CD14-positive monocyte (primary cell): ENCODE data around the gene VPS8. TPM values are rescaled to one million over a fixed set of nuclear protein-coding genes. Genes with fewer than 3 reads are reported as not detected.

Source experiments
- DNase-seq, 3 donors: peaks; one replicate each; pipeline ENCODE4 v3.0.0-alpha.2; 2011 to 2022
- H2AFZ ChIP-seq: 2 replicates; pipeline ENCODE4 v1.6.0; 2012; ENCODE audit warnings: mild to moderate bottlenecking, low read depth, low read length, inconsistent platforms; ENCODE audit not compliant: insufficient read depth, poor library complexity, severe bottlenecking
- H3K27ac ChIP-seq, 2 donors: 1 replicate in 1 of 2; 2 replicates in 1 of 2; pipeline ENCODE4 v1.5.1; 2012 to 2013; ENCODE audit warnings: low read length in 2 of 2, control low read depth in 1 of 2, inconsistent platforms in 1 of 2, low read depth in 1 of 2, mild to moderate bottlenecking in 1 of 2
- H3K27me3 ChIP-seq, 2 donors: one replicate each; pipeline versions ENCODE4 v1.6.0 to v1.6.1; 2011 to 2013; ENCODE audit warnings: low read length in 2 of 2; ENCODE audit not compliant: control insufficient read depth in 2 of 2, insufficient read depth in 2 of 2
- H3K36me3 ChIP-seq, 2 donors: replicated peaks in 1 of 2; 1 replicate in 1 of 2; 2 replicates in 1 of 2; pipeline versions ENCODE4 v1.5.1 to v1.6.1; 2012 to 2013; ENCODE audit warnings: low read length in 2 of 2, control low read depth in 1 of 2, inconsistent platforms in 1 of 2, mild to moderate bottlenecking in 1 of 2; ENCODE audit not compliant: insufficient read depth in 2 of 2, control insufficient read depth in 1 of 2
- H3K4me1 ChIP-seq, 2 donors: 1 replicate in 1 of 2; 2 replicates in 1 of 2; pipeline versions ENCODE4 v1.5.1 to v1.6.1; 2012 to 2013; ENCODE audit warnings: low read length in 2 of 2, control low read depth in 1 of 2, inconsistent platforms in 1 of 2, mild to moderate bottlenecking in 1 of 2, moderate library complexity in 1 of 2; ENCODE audit not compliant: insufficient read depth in 2 of 2, control insufficient read depth in 1 of 2
- H3K4me2 ChIP-seq: replicated peaks from 2 replicates; pipeline ENCODE3; 2012; ENCODE audit warnings: low read length, moderate library complexity, mild to moderate bottlenecking; ENCODE audit not compliant: poor library complexity, severe bottlenecking; ENCODE audit errors: extremely low read depth
- H3K4me3 ChIP-seq, 3 experiments: fragments of 200-600 bp in 1 of 3; sonication (generic) in 1 of 3; replicated peaks in 1 of 3; 1 replicate in 2 of 3; 2 replicates in 1 of 3; pipeline ENCODE4 v1.5.1; 2011 to 2013; ENCODE audit warnings: low read length in 3 of 3, mild to moderate bottlenecking in 3 of 3, control low read depth in 2 of 3, low read depth in 2 of 3, inconsistent platforms in 1 of 3, moderate library complexity in 1 of 3
- H3K79me2 ChIP-seq: 2 replicates; pipeline ENCODE4 v1.6.0; 2012; ENCODE audit warnings: mild to moderate bottlenecking, control low read depth, inconsistent platforms, low read length, moderate library complexity; ENCODE audit not compliant: insufficient read depth
- H3K9ac ChIP-seq: 2 replicates; pipeline ENCODE4 v1.6.0; 2017; ENCODE audit warnings: low read length, mild to moderate bottlenecking; ENCODE audit not compliant: insufficient read depth, poor library complexity, severe bottlenecking
- H3K9me3 ChIP-seq, 2 donors: replicated peaks in 1 of 2; 1 replicate in 1 of 2; 2 replicates in 1 of 2; pipeline versions ENCODE4 v1.5.1 to v1.6.1; 2012 to 2013; ENCODE audit warnings: low read length in 2 of 2, control low read depth in 1 of 2; ENCODE audit not compliant: control insufficient read depth in 1 of 2, insufficient read depth in 1 of 2
- H4K20me1 ChIP-seq: 2 replicates; pipeline ENCODE4 v1.6.0; 2012; ENCODE audit warnings: mild to moderate bottlenecking, low read length, control low read depth, moderate library complexity; ENCODE audit not compliant: insufficient read depth
- H3K27ac Mint-ChIP-seq, 7 donors: one replicate each; pipeline ENCODE4 v1.8.0; 2020; ENCODE audit warnings: mild to moderate bottlenecking in 7 of 7, mixed read lengths in 7 of 7, moderate library complexity in 6 of 7, inconsistent platforms in 2 of 7
- H3K27me3 Mint-ChIP-seq, 3 donors: one replicate each; pipeline ENCODE4 v1.8.0; 2021 to 2022; ENCODE audit warnings: low read depth in 3 of 3, mild to moderate bottlenecking in 3 of 3, mixed read lengths in 3 of 3, moderate library complexity in 3 of 3, inconsistent platforms in 1 of 3
- H3K36me3 Mint-ChIP-seq, 2 donors: one replicate each; pipeline ENCODE4 v1.8.0; 2020; ENCODE audit warnings: mixed read lengths in 2 of 2, inconsistent platforms in 1 of 2, mild to moderate bottlenecking in 1 of 2
- H3K4me1 Mint-ChIP-seq: one replicate; pipeline ENCODE4 v1.8.0; 2020; ENCODE audit warnings: mild to moderate bottlenecking, mixed read lengths
- H3K4me3 Mint-ChIP-seq, 2 donors: one replicate each; pipeline ENCODE4 v1.8.0; 2020; ENCODE audit warnings: mild to moderate bottlenecking in 2 of 2, mixed read lengths in 2 of 2, moderate library complexity in 1 of 2
- H3K9me3 Mint-ChIP-seq, 7 donors: one replicate each; pipeline ENCODE4 v1.8.0; 2020 to 2022; ENCODE audit warnings: mixed read lengths in 7 of 7, mild to moderate bottlenecking in 6 of 7, moderate library complexity in 6 of 7, inconsistent platforms in 2 of 7
- WGBS: methylation state at CpG from one replicate; pipeline ENCODE4 v1.1.5; 2013; ENCODE audit warnings: missing lambda C conversion rate; ENCODE audit not compliant: insufficient coverage; 5-methylcytosine and 5-hydroxymethylcytosine counted together
- intact Hi-C, 2 donors: fragments of 100-400 bp; cut with micrococcal nuclease; formaldehyde crosslinking; loops; one replicate each; pipeline versions ENCODE4 v1.15.0 to v1.15.1; 2023
- polyA plus RNA-seq, 3 donors: library from polyadenylated mRNA; depleted of rRNA in 1 of 3; unstranded in 2 of 3; stranded (reverse) in 1 of 3; fragments of 300-500 nt in 2 of 3; fragments of >200 nt in 1 of 3; fragmentation: Illumina TruSeq in 2 of 3; gene quantifications; 1 replicate in 2 of 3; 2 replicates in 1 of 3; pipeline ENCODE4 v1.2.3, GENCODE V29; 2012 to 2021
- TF ChIP-seq, protein P1 (sequence below): fragments of 200-600 bp; IDR thresholded peaks from one replicate; pipeline ENCODE4 v1.8.0; 2022; ENCODE audit warnings: antibody characterized with exemption, mild to moderate bottlenecking

VPS8 gene
- polyA plus RNA-seq, 3 donors = 22.0 to 42.3 (median 29.2) TPM

DNA sequence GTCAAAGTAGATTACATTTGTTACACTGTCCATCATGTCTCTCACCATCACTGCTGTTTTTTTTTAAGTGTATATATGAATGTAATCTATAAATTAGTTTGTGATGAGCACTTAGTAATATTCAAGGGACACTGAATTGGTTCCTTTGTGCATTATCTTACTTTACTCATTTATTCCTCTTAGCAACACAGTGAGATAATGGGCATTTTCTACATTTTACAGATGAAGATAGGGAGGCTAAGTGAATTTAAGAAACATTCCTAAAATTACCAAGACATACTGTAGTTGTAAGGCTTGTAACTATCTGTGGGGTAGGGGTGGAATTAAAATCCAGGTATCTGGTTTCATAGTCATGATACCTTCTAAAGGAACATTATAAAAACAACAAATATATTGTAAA lies 33.9 kb downstream of the VPS8 start:
- H3K4me3 Mint-ChIP-seq = no peak overlapping the region
- no peaks in the 10 kb centered on the region for H3K27me3 Mint-ChIP-seq
- no peaks in the 10 kb centered on the region for H3K79me2 ChIP-seq
- no peak overlapping the region for H3K27ac ChIP-seq
- no peak overlapping the region for H2AFZ ChIP-seq
- no peak overlapping the region for H3K27ac Mint-ChIP-seq
- H3K9me3 ChIP-seq = no peaks in the 10 kb centered on the region
- H3K9me3 Mint-ChIP-seq = no peaks in the 10 kb centered on the region
- H3K4me2 ChIP-seq = no peak overlapping the region
- H3K9ac ChIP-seq = no peak overlapping the region
- no peaks in the 10 kb centered on the region for H3K4me1 ChIP-seq
- intact Hi-C loops = no loop called here
- DNase-seq = no peak
- TF ChIP-seq, protein P1, sequence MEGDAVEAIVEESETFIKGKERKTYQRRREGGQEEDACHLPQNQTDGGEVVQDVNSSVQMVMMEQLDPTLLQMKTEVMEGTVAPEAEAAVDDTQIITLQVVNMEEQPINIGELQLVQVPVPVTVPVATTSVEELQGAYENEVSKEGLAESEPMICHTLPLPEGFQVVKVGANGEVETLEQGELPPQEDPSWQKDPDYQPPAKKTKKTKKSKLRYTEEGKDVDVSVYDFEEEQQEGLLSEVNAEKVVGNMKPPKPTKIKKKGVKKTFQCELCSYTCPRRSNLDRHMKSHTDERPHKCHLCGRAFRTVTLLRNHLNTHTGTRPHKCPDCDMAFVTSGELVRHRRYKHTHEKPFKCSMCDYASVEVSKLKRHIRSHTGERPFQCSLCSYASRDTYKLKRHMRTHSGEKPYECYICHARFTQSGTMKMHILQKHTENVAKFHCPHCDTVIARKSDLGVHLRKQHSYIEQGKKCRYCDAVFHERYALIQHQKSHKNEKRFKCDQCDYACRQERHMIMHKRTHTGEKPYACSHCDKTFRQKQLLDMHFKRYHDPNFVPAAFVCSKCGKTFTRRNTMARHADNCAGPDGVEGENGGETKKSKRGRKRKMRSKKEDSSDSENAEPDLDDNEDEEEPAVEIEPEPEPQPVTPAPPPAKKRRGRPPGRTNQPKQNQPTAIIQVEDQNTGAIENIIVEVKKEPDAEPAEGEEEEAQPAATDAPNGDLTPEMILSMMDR = no peak
- H4K20me1 ChIP-seq = no peaks in the 10 kb centered on the region
- H3K4me1 Mint-ChIP-seq = no peaks in the 10 kb centered on the region
- no peaks in the 10 kb centered on the region for H3K27me3 ChIP-seq
- H3K36me3 Mint-ChIP-seq = peaks cover 47% of the 10 kb centered on the region in 2 donors
- peaks cover 26 to 76% of the 10 kb centered on the region in 2 donors for H3K36me3 ChIP-seq
- H3K4me3 ChIP-seq = no peak overlapping the region

DNA sequence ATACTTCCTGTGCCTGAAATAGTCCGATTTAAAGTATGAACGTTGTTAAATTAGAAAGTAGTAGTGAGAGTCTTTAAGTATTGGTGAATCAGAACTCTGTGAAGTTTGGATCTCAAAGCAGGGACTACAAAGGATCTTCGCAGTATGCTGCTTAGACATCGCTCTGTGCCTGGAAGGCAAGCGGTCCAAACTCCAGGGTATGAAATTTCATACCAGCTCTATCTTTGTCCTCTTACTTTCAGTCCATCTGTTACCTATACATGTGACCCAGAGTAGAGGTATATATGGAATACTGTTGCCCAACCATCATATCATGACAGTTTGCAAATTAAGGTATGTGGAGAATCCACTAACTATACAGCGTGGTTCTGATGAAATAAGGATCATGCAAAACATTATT lies 34.5 kb downstream of the VPS8 start:
- Mint-ChIP-seq H3K4me3 (no peak overlapping the region), H3K27ac (no peak overlapping the region), H3K4me1 (no peaks in the 10 kb centered on the region), H3K36me3 (peaks cover 51 to 52% of the 10 kb centered on the region in 2 donors), H3K27me3 (no peaks in the 10 kb centered on the region), H3K9me3 (no peaks in the 10 kb centered on the region)
- DNase-seq = no peak
- intact Hi-C loops = no loop called here
- Histone ChIP-seq H3K4me1 (no peaks in the 10 kb centered on the region), H3K36me3 (peaks cover 30 to 76% of the 10 kb centered on the region in 2 donors), H4K20me1 (no peaks in the 10 kb centered on the region), H3K4me2 (no peak overlapping the region), H3K27ac (no peak overlapping the region), H3K4me3 (no peak overlapping the region), H3K27me3 (no peaks in the 10 kb centered on the region), H3K79me2 (no peaks in the 10 kb centered on the region), H3K9ac (no peak overlapping the region), H3K9me3 (no peaks in the 10 kb centered on the region), H2AFZ (no peak overlapping the region)
- no CpG with 5 or more reads among the region's 6 CpGs for WGBS
- TF ChIP-seq, protein P1 = no peak
